Measurements from ENCODE around the gene PLXNA1.

GRCh38 chr3:127018306-127018828 is 35.5 kb downstream of the PLXNA1 start:
- TF ChIP-seq TAF1 (IDR thresholded peaks at IDR 0.05; ENCODE audit: low read depth, low read length) (no peak), POLR2AphosphoS5 (IDR thresholded peaks at IDR 0.05; ENCODE audit: low read depth, low read length) (no peak), SPI1 (IDR thresholded peaks at IDR 0.05; ENCODE audit: low read depth, low read length) (no peak), POLR2A (IDR thresholded peaks at IDR 0.05; ENCODE audit: low read depth, low read length) (no peak), PAX5 (IDR thresholded peaks at IDR 0.05; ENCODE audit: insufficient read depth, low read length, severe bottlenecking) (no peak), POU2F2 (IDR thresholded peaks at IDR 0.05; ENCODE audit: low read depth, low read length) (no peak)

All from GM12891 (cell line).